AG04449 (cell line): ENCODE results near the gene PRR19.
A peak's percentile ranks its signal among the peaks of the same experiment; 100 is the strongest.

Experiments
- CTCF ChIA-PET: fragments of 350-600 bp; formaldehyde crosslinking; extraction: SDS; loops from one replicate; lab custom pipeline; 2021; ENCODE audit warnings: antibody characterized with exemption; lab: Yijun Ruan, JAX
- POLR2A ChIA-PET: fragments of 400-600, 350-600 bp; formaldehyde crosslinking; extraction: SDS; loops from one replicate; lab custom pipeline; 2020; ENCODE audit warnings: antibody characterized with exemption, inconsistent platforms; lab: Yijun Ruan, JAX
- DNase-seq: peaks from one replicate; pipeline ENCODE4 v3.0.0-alpha.2; 2010; ENCODE audit warnings: low read depth, low spot score
- H3K4me3 ChIP-seq: 2 replicates; pipeline ENCODE4 v1.5.1; 2011; ENCODE audit warnings: low read depth, mild to moderate bottlenecking, control low read depth, low read length
- TF ChIP-seq, protein P1 (sequence below): IDR thresholded peaks from one replicate; pipeline ENCODE4 v1.5.1; 2011; ENCODE audit warnings: mild to moderate bottlenecking, moderate library complexity, low read length, control low read depth, inconsistent platforms; ENCODE audit not compliant: insufficient read depth; ENCODE audit errors: missing control alignments

The PRR19 gene

GRCh38 chr19:42324655-42325307 is 22.8 kb downstream of the PRR19 start:
- DNase-seq: no peak
- TF ChIP-seq, protein P1, sequence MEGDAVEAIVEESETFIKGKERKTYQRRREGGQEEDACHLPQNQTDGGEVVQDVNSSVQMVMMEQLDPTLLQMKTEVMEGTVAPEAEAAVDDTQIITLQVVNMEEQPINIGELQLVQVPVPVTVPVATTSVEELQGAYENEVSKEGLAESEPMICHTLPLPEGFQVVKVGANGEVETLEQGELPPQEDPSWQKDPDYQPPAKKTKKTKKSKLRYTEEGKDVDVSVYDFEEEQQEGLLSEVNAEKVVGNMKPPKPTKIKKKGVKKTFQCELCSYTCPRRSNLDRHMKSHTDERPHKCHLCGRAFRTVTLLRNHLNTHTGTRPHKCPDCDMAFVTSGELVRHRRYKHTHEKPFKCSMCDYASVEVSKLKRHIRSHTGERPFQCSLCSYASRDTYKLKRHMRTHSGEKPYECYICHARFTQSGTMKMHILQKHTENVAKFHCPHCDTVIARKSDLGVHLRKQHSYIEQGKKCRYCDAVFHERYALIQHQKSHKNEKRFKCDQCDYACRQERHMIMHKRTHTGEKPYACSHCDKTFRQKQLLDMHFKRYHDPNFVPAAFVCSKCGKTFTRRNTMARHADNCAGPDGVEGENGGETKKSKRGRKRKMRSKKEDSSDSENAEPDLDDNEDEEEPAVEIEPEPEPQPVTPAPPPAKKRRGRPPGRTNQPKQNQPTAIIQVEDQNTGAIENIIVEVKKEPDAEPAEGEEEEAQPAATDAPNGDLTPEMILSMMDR: no peak
- H3K4me3 ChIP-seq: peak overlapping the region; percentile 8; the same call in 1 of the 2 replicates
- ChIA-PET POLR2A (no interaction called here), CTCF (interaction anchor here (1.0 to 4.4 kb wide), 2 partner anchors 11 to 79 kb away, joined by 3 to 53 read pairs; no protein-coding TSS in a partner anchor)

- ChIA-PET POLR2A (no interaction called here), CTCF (no interaction called here)
- TF ChIP-seq, protein P1: peak; percentile 83
- peak within 1 kb of the TSS; percentile 88 for H3K4me3 ChIP-seq
- DNase-seq: peak; percentile 91
These were observed 23.5 kb downstream of the PRR19 start, which contains the start of gene MEGF8 for GRCh38 chr19:42325308-42325895. Gene MEGF8, plus strand, starts transcription at chr19:42325635. Its CDS starts 609 bp downstream, at chr19:42326244.

GRCh38 chr19:42325896-42326771 is 24.2 kb downstream of the PRR19 start:
- POLR2A ChIA-PET: no interaction called here
- CTCF ChIA-PET: interaction anchor here (2.0 kb wide), 1 partner anchor 81 kb away, joined by 10 read pairs; no protein-coding TSS in a partner anchor

GRCh38 chr19:42326969-42327368 is 25.0 kb downstream of the PRR19 start:
- H3K4me3 ChIP-seq: no peak overlapping the region
- TF ChIP-seq, protein P1: no peak
- CTCF ChIA-PET: interaction anchor here (0.7 to 2.0 kb wide), 4 partner anchors 31 to 194 kb away, joined by 3 to 10 read pairs (median 4); no protein-coding TSS in a partner anchor
- POLR2A ChIA-PET: no interaction called here
- DNase-seq: no peak

More at GRCh38 chr19:42325896-42326771, 24.2 kb downstream of the PRR19 start:
- no peak for DNase-seq
- H3K4me3 ChIP-seq: peak overlapping the region; percentile 88
- TF ChIP-seq, protein P1: no peak

- DNase-seq: no peak
- TF ChIP-seq, protein P1: no peak
- POLR2A ChIA-PET: no interaction called here
- CTCF ChIA-PET: interaction anchor here (0.7 to 2.0 kb wide), 6 partner anchors 31 to 293 kb away, joined by 3 to 10 read pairs (median 4); no protein-coding TSS in a partner anchor
- no peak overlapping the region for H3K4me3 ChIP-seq
These were observed 25.4 kb downstream of the PRR19 start for GRCh38 chr19:42327381-42327780.

GRCh38 chr19:42328106-42328505 is 26.2 kb downstream of the PRR19 start:
- POLR2A ChIA-PET: no interaction called here
- CTCF ChIA-PET: interaction anchor here (1.0 to 1.5 kb wide), 4 partner anchors 73 to 293 kb away, joined by 3 to 7 read pairs (median 4); no protein-coding TSS in a partner anchor
- no peak overlapping the region for H3K4me3 ChIP-seq
- no peak for DNase-seq
- TF ChIP-seq, protein P1: no peak
